Measurements from ENCODE around the gene ICE2. TPM values are rescaled to one million over a fixed set of nuclear protein-coding genes. Genes with fewer than 3 reads are reported as not detected.

Gene ICE2
- polyA plus RNA-seq, 1 of the 3 experiments (the other 2 are of a cell fraction) = 19.0 TPM

GRCh38 chr15:60390871-60391501 is 88.0 kb downstream of the ICE2 start (continued):
- no peak for TF ChIP-seq GABPA (IDR thresholded peaks at IDR 0.05; ENCODE audit: low read depth)
- no peak for TF ChIP-seq CHD2 (IDR thresholded peaks at IDR 0.05; ENCODE audit: low read length, partially characterized antibody)
- no peak for TF ChIP-seq RFX5 (IDR thresholded peaks at IDR 0.05; ENCODE audit: low read length)
- TF ChIP-seq YY1 (IDR thresholded peaks at IDR 0.05; ENCODE audit: low read depth) = no peak
- TF ChIP-seq MEF2A (IDR thresholded peaks at IDR 0.05; ENCODE audit: borderline replicate concordance, low read depth) = no peak
- TF ChIP-seq IRF3 (IDR thresholded peaks at IDR 0.05; ENCODE audit: low read depth, low read length) = no peak
- TF ChIP-seq CTCF (IDR thresholded peaks at IDR 0.05) = peak; percentile 22; the same call in 1 of the 2 replicates
- TF ChIP-seq GATA2 (CRISPR knock-in tag; IDR thresholded peaks at IDR 0.05) = no peak

GRCh38 chr15:60390231-60390630 is 88.7 kb downstream of the ICE2 start:
- H3K9ac ChIP-seq = peak overlapping the region; percentile 99
- TF ChIP-seq CTCF (IDR thresholded peaks at IDR 0.05) (no peak), FOSL2 (IDR thresholded peaks at IDR 0.05; ENCODE audit: borderline replicate concordance, low read depth) (no peak)
- WGBS (ENCODE audit: low lambda C conversion rate) = 74% methylated on average over 6 of the region's 6 CpGs
- H3K4me3 ChIP-seq (ENCODE audit: low read depth in 2 of 2, low read length in 1 of 2) = peak overlapping the region; percentile 1 to 95; a peak in 3 of 4 replicates
- no peaks in the 10 kb centered on the region for H3K9me2 ChIP-seq
- H4K20me1 ChIP-seq (ENCODE audit: insufficient read depth) = peaks cover 100% of the 10 kb centered on the region
- CTCF ChIA-PET = no interaction called here
- peaks cover 36 to 77% of the 10 kb centered on the region in 2 experiments for H3K36me3 ChIP-seq (replicated peaks in 1 of 2; ENCODE audit: control insufficient read depth in 1 of 2, insufficient read depth in 2 of 2, low read length in 1 of 2)
- H2AFZ ChIP-seq (ENCODE audit: low read depth) = no peak overlapping the region
- H3F3A ChIP-seq (replicated peaks; ENCODE audit: insufficient read depth) = peaks cover 94% of the 10 kb centered on the region
- POLR2A ChIA-PET = no interaction called here
- no peaks in the 10 kb centered on the region for H3K27me3 ChIP-seq (ENCODE audit: insufficient read depth)
- H3K27ac ChIP-seq (ENCODE audit: low read depth in 2 of 2, low read length in 1 of 2) = peak overlapping the region; percentile 81 to 99; a peak in 3 of 4 replicates
- H3K9me3 ChIP-seq = no peaks in the 10 kb centered on the region
- H3K4me2 ChIP-seq = peak overlapping the region; percentile 95
- H3K79me2 ChIP-seq (ENCODE audit: insufficient read depth) = peaks cover 100% of the 10 kb centered on the region
- peaks cover 13 to 54% of the 10 kb centered on the region in 2 experiments for H3K4me1 ChIP-seq (ENCODE audit: control insufficient read depth in 1 of 2, insufficient read depth in 2 of 2, low read depth in 1 of 2, low read length in 1 of 2)
- DNase-seq = no peak
